HG02943 (cell line): Measurements from ENCODE around the gene SGCA.

Experiments used
- ATAC-seq: cut with Tn5 transposase; IDR thresholded peaks from one replicate; pipeline ENCODE4 v1.9.1; 2021; ENCODE audit warnings: mild to moderate bottlenecking, low read depth, moderate library complexity; ENCODE audit not compliant: unreplicated experiment

Gene SGCA

GRCh38 chr17:50164697-50164988 is 1.2 kb upstream of the SGCA start:
- no peak for ATAC-seq

GRCh38 chr17:50165066-50165465 is 739 bp upstream of the SGCA start:
- no peak for ATAC-seq

DNA sequence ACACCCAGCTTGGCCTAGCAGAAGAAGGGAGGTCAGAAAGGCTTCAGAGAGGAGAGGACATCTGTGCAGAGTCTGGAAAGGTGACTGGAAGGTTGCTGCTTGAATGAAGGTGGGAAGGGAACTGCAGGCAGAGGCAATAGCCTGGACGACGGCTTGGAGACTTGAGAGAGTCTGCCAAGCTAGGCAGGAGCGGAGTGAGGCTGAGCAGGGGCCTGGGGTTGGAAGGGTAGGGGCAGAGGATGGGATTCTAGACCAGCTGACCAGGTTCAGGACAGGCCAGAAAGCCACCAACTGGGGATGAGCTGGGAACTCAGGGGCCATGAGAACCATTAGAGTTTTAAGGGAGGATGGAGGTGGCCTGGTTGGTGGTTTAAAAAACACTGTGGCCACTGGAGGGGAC is 339 bp upstream of the SGCA start:
- no peak for ATAC-seq

DNA sequence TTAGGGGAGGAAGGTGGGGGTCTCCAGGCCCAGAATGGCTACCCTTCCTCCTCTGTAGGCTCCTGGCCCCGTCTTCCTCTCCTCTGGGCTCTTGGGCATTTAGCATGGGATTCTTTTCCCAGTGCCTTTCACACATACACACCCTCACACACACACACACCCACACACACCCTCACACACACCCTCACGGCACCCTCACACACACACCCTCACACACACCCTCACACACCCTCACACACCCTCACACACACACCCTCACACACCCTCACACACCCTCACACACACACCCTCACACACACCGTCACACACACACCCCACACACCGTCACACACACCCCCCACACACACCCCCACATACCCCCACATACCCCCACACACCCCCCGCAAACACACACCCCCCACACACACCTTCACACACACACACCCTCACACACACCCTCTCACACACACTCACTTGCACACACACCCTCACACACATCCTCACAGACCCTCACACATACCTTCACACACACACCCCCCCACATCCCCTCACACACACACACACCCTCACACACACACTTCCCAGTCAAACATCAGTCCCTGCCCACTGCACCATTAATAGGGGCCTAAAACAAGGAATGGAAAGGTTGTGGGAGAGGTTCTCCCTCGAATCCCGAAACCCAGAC is 845 bp downstream of the SGCA start:
- ATAC-seq = no peak

DNA sequence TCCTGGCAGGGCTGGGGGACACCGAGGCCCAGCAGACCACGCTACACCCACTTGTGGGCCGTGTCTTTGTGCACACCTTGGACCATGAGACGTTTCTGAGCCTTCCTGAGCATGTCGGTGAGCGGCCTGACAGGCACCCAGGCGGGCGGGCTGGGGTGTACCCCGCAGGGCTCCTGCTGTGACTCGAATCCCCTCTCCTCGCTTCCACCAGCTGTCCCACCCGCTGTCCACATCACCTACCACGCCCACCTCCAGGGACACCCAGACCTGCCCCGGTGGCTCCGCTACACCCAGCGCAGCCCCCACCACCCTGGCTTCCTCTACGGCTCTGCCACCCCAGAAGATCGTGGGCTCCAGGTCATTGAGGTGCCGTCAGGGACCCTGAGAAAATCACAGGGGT is 1.6 kb downstream of the SGCA start:
- ATAC-seq = no peak

- ATAC-seq = no peak
Observed at GRCh38 chr17:50168319-50168718, 2.5 kb downstream of the SGCA start.

DNA sequence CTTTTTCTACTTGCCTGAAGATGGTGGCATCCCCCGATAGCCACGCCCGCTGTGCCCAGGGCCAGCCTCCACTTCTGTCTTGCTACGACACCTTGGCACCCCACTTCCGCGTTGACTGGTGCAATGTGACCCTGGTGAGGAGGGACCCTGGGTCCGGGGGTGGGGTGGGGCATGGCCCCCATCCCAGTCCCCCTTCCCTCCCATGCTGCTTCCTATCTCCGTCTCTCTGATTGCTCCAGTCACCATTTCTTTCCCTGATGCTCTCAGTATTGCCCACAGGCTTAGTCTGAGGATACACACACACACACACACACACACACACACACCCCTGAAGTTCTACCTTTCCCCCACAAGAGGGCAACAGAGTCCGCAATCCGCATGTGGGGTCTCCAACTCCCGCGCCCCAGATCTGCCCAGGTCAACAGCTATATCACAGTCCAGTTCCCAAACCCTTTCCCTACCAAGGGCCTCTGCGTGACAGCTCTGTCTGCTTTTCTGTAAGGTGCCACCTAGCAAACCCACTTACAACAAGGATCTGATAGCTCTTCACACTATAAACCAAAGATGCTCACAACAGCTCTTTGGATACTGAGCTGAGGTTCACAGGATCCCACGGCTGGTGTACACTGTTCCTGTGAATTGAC is 3.4 kb downstream of the SGCA start:
- ATAC-seq = no peak

GRCh38 chr17:50169881-50170459 is 4.2 kb downstream of the SGCA start:
- ATAC-seq = no peak

DNA sequence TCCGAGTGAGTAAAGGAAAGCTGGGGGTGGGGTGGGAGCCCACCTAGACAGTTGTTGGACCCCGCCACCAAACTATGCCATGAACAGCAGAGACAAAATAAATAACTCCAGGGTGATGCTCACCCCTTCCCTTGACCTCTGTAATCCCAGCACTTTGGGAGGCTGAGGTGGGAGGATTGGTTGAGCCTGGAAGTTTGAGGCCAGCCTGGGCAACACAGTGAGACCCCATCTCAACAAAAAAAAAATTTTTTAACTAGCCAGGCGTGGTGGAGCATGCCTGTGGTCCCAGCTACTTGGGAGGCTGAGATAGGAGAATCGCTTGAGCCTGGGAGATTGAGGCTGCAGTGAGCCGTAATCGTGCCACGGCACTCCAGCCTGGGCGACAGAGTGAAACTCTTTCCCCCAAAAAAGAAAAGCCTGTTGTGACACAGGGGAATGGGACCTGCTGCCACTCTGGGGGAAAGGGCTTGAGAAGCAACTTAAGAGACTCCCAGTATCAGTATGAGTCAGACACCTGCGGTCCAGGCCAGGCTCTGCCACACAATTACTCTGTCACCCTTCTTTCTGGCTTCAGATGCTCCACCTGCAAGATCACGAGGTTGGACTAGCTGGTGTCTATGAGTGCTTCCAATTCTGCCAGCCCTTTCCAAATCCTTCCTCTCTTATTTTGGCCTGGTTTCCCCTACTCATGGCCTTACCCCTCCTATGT is 5.0 kb downstream of the SGCA start:
- ATAC-seq = no peak

DNA sequence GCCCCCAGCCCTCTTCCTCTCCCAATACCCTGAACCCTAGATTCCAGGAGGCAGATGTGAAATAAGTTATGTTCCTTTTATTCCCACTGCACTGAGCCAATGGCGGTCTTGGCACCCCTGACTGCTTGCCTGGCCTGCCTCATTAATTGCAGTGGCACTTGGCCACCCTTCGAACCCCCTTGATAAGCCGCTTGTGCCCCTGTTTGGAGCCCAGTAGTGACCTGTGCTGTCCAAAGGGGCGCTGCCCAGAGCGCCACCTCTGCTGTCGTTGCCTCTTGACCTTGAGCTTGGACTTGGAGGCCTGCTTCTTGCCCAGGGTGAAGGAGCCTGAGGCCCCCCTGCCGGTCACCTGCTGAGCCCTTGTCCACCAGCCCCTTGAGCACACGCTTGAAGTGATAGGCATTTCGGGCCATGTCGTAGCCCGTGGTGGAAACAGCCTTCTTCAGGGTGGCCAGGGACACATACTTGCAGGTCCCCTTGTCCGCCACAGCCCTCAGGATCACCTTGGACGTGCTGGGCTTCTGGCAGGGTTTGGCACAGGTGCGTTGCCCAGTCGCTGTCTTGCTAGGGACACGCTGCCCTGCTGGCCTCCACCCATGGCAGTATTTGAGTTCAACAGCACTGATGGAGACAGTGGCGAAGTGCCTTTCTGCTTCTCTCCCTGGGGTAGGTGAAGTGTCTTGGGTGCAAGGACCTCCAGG is 5.7 kb downstream of the SGCA start:
- ATAC-seq = no peak

- ATAC-seq = no peak
Observed at GRCh38 chr17:50172130-50172529, 6.3 kb downstream of the SGCA start.

DNA sequence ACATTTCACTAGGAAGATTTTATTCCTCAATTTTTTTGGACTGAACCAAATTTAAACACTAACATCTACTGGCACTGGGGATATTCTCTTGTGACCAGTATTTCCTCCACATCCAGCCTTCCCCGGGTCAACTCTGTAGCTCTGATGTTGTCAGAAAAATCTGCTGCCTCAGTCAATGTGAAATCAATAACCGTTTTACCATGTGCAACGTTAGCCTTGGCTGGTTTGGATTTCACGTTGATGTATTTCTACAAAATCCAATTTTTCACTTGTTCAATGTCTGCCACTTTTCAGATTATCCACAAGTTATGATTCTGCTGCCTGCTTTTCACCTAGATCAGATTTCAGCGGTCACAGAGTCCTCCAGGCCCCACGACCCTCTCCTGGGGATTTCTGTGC is 7.1 kb downstream of the SGCA start:
- no peak for ATAC-seq

- no peak for ATAC-seq
Observed at GRCh38 chr17:50173335-50173941, 7.6 kb downstream of the SGCA start.

DNA sequence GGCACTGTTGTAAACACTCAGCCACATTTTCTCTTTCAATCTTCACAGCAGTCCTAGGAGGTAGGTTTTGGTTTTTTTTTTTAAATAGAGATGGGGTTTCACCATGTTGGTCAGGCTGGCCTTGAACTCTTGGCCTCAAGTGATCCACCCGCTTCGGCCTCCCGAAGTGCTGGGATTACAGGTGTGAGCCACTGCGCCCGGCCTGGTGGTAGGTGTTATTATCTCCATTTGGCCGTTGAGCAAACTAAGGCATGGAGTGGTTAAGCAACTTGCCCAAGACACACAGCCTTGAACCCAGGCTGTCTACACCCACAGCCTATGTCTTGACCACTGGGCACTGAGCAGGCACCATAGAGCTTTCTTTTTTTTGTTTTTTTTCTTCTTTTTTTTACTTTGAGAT is 8.6 kb downstream of the SGCA start:
- ATAC-seq = no peak

GRCh38 chr17:50175035-50175807 is 9.4 kb downstream of the SGCA start:
- no peak for ATAC-seq

DNA sequence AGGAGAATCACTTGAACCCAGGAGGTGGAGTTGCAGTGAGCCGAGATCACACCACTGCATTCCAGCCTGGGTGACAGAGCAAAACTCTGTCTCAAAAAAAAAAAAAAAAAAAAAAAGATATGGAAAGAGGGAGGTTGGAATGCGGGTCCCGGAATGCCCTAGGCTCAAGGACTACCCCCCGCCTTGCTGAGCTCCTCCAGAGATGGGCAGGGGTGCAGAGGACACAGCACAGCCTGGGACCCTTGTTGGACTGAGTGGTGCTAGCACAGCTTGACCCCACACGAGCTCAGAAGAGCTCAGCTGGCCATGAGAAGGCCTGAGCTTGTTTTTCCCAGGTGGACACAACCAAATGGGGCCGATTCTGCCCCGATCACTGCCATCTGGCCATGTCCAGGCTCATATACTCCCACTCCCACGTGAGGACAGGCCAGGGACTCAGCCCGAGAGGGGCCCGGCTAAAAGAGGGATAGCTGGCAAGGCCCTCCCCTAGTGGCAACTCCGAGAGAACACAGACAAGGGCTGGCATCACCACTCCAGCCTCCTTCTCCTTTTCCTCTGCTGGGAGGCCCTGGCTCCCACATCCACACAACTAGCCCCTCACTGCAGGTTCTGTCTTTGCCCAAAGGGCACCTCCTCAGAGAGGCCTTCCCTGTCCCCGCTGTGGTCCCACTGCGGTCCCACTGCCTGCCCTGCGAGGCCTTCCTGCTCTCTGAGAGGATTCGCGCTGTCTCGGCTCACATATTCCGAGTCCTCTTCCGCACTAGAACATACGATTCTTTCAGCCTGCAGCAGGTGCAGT is 11.0 kb downstream of the SGCA start:
- ATAC-seq = no peak

DNA sequence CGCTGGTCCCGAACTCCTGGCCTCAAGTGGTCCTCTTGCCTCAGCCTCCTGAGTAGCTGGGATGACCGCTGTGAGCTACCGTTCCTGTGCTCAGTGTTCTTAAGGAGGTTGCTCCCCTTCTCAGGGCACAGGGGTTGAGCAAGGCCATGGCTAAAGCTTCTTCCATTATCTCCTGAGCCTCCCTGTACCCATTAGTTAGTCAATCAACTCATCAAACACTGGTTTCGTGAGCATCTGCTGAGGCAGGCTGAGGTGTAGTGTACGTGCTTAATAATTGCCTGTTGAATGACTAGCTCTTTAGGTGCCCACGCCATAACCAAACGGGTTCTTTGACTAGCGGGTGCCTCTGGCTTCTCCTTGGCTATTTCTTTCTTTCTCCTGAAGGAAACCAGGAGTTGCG is 11.7 kb downstream of the SGCA start:
- ATAC-seq = no peak

DNA sequence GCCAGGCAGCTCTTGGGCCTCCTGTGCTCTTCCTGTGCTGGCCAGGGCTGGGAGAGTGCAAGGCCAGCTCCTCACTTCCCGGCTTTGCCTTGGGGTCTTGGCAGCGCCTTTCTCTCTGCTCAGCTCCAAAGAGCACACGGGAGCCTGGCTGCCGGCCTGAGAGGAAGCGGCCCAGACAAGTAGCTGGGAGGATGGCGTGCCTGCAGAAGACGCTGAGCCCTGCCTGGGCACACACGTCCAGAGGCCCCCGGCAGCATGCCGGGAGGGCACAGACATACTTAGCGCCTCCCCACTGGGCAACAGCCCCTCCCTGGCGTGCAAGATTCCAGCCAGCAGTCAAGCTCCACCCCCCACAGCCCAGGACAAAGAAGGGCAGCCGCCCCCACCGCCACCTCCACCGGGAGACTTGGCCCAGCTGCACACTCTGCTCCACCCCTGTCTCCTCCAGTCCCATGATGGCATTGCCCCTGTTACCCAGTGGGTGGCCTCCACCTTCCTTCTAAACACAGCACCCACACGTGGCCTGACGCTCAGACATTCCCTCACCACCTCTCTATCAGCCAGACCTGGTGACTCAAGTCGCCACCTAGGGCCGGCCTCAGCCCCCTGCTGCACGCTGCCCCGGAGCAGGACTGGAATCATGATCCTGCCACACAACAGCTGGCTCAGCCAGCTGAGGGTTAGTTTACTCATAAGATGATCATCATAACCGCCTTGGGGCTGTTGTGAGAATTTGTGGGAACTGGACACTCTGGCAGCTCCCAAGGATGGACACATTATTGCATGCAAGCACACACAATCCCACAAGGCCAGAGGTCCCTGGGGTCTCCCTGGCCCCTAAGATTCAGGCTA is 12.4 kb downstream of the SGCA start:
- no peak for ATAC-seq
